ENCODE data around the gene TCIRG1. TPM values are rescaled to one million over a fixed set of nuclear protein-coding genes. Genes with fewer than 3 reads are reported as not detected.

TCIRG1 gene
- total RNA-seq, 4 donors from 2014 or later: 19.4 to 50.9 (median 41.2) TPM

DNA sequence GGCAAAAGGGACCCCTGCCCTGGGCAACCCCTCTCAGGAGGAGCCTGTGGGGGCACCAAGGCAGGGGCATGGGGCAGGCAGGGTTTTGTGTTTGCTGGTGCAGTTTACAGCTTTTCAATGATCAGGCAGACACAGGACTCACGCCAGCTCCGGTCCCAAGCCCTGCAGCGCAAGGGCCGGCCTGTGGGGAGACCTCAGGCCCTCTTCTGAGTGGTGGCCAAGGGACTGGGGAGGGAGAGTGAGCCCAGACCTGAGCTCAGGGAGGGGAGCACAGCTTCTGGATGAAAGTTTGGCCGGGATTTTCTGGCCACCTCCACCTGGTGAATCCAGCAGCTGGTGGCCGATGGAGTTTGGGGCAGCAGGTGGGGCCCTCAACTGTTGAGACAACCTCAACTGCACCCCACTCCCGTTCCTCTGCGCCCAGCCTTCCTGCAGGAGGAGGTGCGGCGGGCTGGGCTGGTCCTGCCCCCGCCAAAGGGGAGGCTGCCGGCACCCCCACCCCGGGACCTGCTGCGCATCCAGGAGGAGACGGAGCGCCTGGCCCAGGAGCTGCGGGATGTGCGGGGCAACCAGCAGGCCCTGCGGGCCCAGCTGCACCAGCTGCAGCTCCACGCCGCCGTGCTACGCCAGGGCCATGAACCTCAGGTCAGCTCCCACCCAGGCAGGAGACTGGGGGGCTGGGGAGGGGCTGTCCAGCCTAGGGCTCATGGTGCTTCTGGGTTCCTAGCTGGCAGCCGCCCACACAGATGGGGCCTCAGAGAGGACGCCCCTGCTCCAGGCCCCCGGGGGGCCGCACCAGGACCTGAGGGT is 3.6 kb downstream of the TCIRG1 start:
- no peak for TF ChIP-seq POLR2AphosphoS5 (IDR thresholded peaks at IDR 0.05)
- TF ChIP-seq POLR2A (IDR thresholded peaks at IDR 0.05): no peak
- TF ChIP-seq EP300 (IDR thresholded peaks at IDR 0.05): no peak
- TF ChIP-seq, protein P1, sequence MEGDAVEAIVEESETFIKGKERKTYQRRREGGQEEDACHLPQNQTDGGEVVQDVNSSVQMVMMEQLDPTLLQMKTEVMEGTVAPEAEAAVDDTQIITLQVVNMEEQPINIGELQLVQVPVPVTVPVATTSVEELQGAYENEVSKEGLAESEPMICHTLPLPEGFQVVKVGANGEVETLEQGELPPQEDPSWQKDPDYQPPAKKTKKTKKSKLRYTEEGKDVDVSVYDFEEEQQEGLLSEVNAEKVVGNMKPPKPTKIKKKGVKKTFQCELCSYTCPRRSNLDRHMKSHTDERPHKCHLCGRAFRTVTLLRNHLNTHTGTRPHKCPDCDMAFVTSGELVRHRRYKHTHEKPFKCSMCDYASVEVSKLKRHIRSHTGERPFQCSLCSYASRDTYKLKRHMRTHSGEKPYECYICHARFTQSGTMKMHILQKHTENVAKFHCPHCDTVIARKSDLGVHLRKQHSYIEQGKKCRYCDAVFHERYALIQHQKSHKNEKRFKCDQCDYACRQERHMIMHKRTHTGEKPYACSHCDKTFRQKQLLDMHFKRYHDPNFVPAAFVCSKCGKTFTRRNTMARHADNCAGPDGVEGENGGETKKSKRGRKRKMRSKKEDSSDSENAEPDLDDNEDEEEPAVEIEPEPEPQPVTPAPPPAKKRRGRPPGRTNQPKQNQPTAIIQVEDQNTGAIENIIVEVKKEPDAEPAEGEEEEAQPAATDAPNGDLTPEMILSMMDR (IDR thresholded peaks at IDR 0.05): no peak
- Histone ChIP-seq H3K27ac (peak overlapping the region; percentile 78), H3K36me3 (peaks cover 44% of the 10 kb centered on the region)

DNA sequence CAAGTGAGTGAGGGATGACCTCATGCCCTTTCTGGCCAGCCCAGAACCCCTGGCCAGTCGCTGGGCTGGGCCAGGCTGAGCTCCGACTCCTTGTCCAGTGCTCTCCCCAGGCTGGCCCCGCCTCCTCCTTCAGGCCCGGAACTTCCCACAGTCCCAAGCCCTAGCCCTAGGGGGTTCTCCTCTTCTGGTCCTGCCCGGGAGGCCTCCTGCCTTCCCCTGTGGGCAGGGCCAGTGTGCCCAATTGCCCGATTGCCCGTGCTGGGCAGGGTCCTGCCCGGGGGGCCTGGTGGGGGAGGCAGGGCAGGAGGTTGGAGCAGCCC is 4.2 kb downstream of the TCIRG1 start:
- no peaks in the 10 kb centered on the region for H3K27me3 ChIP-seq

More for the DNA sequence above, 3.6 kb downstream of the TCIRG1 start:
- DNase-seq (ENCODE audit: low spot score in 2 of 2): peak; percentile 61 to 74
- no peak overlapping the region for H3K4me3 ChIP-seq
- H3K4me1 ChIP-seq: peaks cover 65% of the 10 kb centered on the region
- H3K27me3 ChIP-seq: no peaks in the 10 kb centered on the region
- H3K9me3 ChIP-seq: no peaks in the 10 kb centered on the region
- WGBS: 87% methylated on average over 9 of the region's 27 CpGs

GRCh38 chr11:68043349-68044144 is 4.7 kb downstream of the TCIRG1 start:
- Histone ChIP-seq H3K36me3 (peaks cover 56% of the 10 kb centered on the region), H3K9me3 (no peaks in the 10 kb centered on the region), H3K4me1 (peaks cover 54% of the 10 kb centered on the region), H3K27ac (peak overlapping the region; percentile 78), H3K27me3 (no peaks in the 10 kb centered on the region), H3K4me3 (peak overlapping the region; percentile 5)
- no peak for TF ChIP-seq POLR2AphosphoS5 (IDR thresholded peaks at IDR 0.05)
- TF ChIP-seq, protein P1 (IDR thresholded peaks at IDR 0.05): no peak
- TF ChIP-seq POLR2A (IDR thresholded peaks at IDR 0.05): no peak
- TF ChIP-seq EP300 (IDR thresholded peaks at IDR 0.05): no peak
- 68% methylated on average over 18 of the region's 36 CpGs for WGBS
- peak; percentile 73 to 83 for DNase-seq (ENCODE audit: low spot score in 2 of 2)

More for the DNA sequence above, 4.2 kb downstream of the TCIRG1 start:
- H3K4me3 ChIP-seq: peak overlapping the region; percentile 4
- H3K36me3 ChIP-seq: peaks cover 50% of the 10 kb centered on the region
- peak overlapping the region; percentile 78 for H3K27ac ChIP-seq
- H3K4me1 ChIP-seq: peaks cover 59% of the 10 kb centered on the region
- 76% methylated on average over 4 of the region's 8 CpGs for WGBS
- DNase-seq (ENCODE audit: low spot score in 2 of 2): peak; percentile 48 to 69
- no peaks in the 10 kb centered on the region for H3K9me3 ChIP-seq
- TF ChIP-seq EP300 (IDR thresholded peaks at IDR 0.05) (no peak), POLR2A (IDR thresholded peaks at IDR 0.05) (no peak)
- TF ChIP-seq, protein P1 (IDR thresholded peaks at IDR 0.05): no peak

- TF ChIP-seq EP300 (IDR thresholded peaks at IDR 0.05) (no peak), POLR2A (IDR thresholded peaks at IDR 0.05) (no peak), POLR2AphosphoS5 (IDR thresholded peaks at IDR 0.05) (no peak)
- TF ChIP-seq, protein P1 (IDR thresholded peaks at IDR 0.05): no peak
- peak overlapping the region; percentile 5 for H3K4me3 ChIP-seq
- 83% methylated on average over 12 of the region's 24 CpGs for WGBS
- H3K36me3 ChIP-seq: peaks cover 63% of the 10 kb centered on the region
- no peak overlapping the region for H3K27ac ChIP-seq
- peak; percentile 55 to 67 for DNase-seq (ENCODE audit: low spot score in 2 of 2)
- H3K4me1 ChIP-seq: peaks cover 46% of the 10 kb centered on the region
- no peaks in the 10 kb centered on the region for H3K9me3 ChIP-seq
- no peaks in the 10 kb centered on the region for H3K27me3 ChIP-seq
These were observed 5.5 kb downstream of the TCIRG1 start for GRCh38 chr11:68044145-68044813.

Data from suprapubic skin (tissue), 4 donors.